H54 (cell line): ENCODE results near the gene THUMPD3.

Source experiments
- DNase-seq: peaks from one replicate; pipeline ENCODE4 v3.0.0; 2011; ENCODE audit warnings: low spot score, mixed read lengths; ENCODE audit not compliant: insufficient read length
- FAIRE-seq: peaks from 3 replicates; lab custom pipeline; 2011; peaks lifted over from hg19 to GRCh38; lab: Jason Lieb, UNC
- POLR2A ChIP-seq: IDR thresholded peaks from 2 replicates; pipeline ENCODE4 v1.6.1; 2011; ENCODE audit warnings: low read depth, mild to moderate bottlenecking, low read length

Gene THUMPD3

GRCh38 chr3:9345041-9345440 is 17.8 kb upstream of the THUMPD3 start:
- FAIRE-seq (no peak), DNase-seq (no peak)
- TF ChIP-seq POLR2A, result no peak

GRCh38 chr3:9346141-9346540 is 16.7 kb upstream of the THUMPD3 start:
- no peak for DNase-seq
- FAIRE-seq, result no peak
- no peak for TF ChIP-seq POLR2A

GRCh38 chr3:9347081-9347480 is 15.8 kb upstream of the THUMPD3 start:
- DNase-seq (no peak), FAIRE-seq (no peak)
- TF ChIP-seq POLR2A, result no peak

- DNase-seq, result no peak
- FAIRE-seq, result no peak
- TF ChIP-seq POLR2A, result no peak
Measured at GRCh38 chr3:9347887-9348286, 15.0 kb upstream of the THUMPD3 start.

GRCh38 chr3:9349321-9350117 is 13.3 kb upstream of the THUMPD3 start:
- DNase-seq, result no peak
- TF ChIP-seq POLR2A, result no peak
- FAIRE-seq, result no peak

DNA sequence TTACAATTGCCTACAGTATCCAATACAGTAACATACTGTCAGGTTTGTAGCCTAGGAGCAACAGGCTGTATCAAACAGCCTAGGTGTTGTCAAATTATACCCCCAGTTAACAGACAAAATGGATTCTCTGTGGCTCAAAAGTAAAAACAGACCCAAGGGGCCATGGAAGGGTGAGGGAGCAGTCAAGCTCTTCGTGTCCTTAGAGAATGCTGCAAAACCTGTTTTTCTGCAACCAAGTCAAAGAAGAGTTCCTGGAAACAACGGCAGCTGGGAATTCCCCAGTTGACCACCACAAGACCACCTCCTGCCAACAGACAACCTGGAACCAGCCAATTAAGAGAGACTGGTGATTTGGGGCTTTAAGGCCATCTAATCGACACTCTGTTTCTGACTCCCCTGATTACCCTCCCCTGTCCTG is 11.1 kb upstream of the THUMPD3 start:
- TF ChIP-seq POLR2A, result no peak

DNA sequence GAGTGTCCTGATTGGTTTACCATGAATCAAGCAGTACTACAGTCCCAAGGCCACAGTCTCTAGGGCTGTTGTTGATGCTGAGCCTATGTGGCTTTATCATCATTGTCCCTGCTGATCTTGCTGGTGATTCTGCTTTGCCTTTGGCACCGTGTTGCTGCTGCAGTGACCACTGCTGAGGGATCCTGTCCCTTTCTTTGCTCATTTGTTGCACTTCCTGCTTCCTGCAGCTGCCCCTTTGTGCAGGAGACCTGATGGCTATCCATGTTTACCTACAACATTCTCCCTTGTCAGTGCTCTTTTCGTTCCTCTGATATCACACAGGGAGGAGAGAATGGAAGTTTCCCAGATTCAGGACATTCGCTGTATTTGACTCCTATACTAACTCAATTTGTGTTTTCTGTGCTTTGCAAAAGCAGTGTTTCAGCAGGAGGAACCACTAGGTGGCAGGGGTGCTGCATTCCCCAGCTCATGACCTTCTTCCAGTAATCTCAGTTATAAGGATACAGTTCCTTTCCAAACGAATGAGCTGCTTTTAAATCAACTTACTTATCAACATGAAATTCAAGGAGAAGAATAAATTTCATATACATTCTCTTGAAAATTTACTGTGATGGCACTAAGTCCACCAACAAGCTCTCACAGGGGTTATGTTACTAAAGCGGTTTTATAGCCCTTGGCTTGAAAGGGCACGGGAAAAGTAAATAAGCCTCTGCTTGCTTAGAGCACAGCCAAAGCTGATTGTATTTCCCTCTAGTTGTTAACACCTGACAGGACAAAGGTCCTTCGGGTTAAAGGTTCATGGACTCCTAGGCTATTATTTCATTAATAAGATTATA is 9.7 kb upstream of the THUMPD3 start:
- DNase-seq (peak; percentile 27), FAIRE-seq (peak; percentile 57)
- TF ChIP-seq POLR2A, result no peak

More for the DNA sequence above, 11.1 kb upstream of the THUMPD3 start:
- FAIRE-seq (no peak), DNase-seq (no peak)

DNA sequence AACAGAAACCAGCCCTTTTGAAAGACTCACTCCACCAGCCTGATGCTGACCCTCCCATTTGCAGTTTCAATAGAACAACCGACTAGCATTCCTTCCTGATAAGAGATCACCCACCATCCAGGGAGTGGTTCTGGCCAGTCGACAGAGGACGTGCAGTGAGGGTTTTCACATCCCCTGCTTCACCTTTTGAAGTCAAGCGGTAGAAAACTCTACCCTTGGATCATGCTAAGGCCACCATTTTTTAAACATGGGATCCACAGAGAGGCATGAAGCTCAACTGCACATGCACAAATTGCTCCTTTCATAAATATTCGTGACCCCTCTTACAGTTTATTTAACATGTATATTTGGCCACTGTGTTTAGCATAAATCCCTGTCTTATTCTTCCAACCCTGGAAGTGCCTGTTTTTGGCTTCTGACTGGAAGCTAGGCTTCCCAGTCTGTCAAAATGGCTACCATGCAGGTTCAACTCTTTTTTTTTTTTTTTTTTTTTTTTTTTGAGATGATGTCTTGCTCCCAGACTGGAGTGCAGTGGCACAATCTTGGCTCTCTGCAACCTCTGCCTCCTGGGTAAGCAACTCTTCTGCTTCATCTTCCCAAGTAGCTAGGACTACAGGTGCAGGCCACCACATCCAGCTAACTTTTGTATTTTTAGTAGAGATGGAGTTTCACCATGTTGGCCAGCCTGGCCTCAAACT is 1.0 kb upstream of the THUMPD3 start:
- DNase-seq (no peak), FAIRE-seq (no peak)
- no peak for TF ChIP-seq POLR2A

DNA sequence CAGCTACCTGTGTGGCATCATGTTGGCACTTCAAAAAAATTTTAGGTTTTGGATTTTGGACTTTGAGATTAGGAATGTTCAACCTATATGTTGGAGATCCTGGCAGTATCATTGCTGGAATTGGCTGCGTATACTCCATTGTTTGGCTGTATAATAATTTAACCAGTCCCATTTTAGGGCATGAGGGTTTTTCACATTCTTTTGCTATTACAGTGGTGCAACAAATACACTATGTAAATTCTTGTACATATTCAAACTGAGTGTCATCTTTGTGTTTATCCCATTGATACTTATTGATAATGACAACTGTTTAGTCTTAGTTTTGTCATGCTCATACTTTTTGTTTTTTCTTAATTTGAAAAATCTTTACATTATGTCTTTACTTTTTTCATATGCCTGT is 6.7 kb downstream of the THUMPD3 start:
- FAIRE-seq (no peak), DNase-seq (no peak)
- TF ChIP-seq POLR2A, result no peak

GRCh38 chr3:9373465-9373864 is 10.6 kb downstream of the THUMPD3 start:
- no peak for DNase-seq
- no peak for FAIRE-seq
- no peak for TF ChIP-seq POLR2A

DNA sequence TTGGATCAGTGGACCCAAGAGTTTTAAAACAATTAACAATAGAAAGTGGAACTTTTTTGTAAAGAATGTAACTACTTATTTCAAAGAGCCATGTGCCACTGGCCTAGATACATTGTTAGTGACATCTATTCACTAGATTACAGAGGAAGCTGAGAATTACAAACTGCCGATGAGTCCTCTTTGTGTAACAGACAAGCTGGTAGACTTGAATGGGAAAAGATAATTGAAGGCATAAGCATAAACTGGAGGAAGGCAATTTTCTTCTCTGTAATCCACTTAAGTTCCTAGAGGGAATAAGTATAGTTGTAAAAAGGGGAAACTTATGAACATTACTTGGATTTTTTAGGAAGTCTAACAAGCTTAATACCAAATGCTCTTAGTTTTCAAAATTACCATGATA is 15.1 kb downstream of the THUMPD3 start:
- TF ChIP-seq POLR2A, result no peak
- FAIRE-seq, result no peak

GRCh38 chr3:9379327-9379726 is 16.5 kb downstream of the THUMPD3 start:
- DNase-seq (no peak), FAIRE-seq (no peak)

More for the DNA sequence above, 15.1 kb downstream of the THUMPD3 start:
- DNase-seq, result no peak

DNA sequence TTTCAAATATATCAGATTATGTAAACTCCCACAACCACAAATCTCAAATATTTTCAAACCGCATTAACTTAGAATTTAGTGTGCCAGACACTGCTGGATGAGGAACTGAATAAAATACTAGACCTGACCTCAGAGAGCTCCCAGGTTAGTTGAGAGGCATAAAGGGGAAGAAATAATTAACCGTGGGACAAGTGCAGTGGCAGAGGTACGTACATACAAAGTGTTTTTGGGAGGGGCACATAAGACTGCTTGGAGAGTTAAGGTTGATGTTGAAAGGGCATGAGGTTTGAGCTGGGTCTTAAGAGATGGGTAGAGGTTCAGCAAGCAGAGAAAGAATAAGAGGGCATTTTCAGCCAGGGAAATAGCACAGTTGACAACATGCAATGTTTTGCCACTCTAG is 17.2 kb downstream of the THUMPD3 start:
- no peak for FAIRE-seq
- TF ChIP-seq POLR2A, result no peak
- no peak for DNase-seq

More at GRCh38 chr3:9379327-9379726, 16.5 kb downstream of the THUMPD3 start:
- TF ChIP-seq POLR2A, result no peak
